ENCODE data around the gene SEMA4D. TPM values are rescaled to one million over a fixed set of nuclear protein-coding genes. Genes with fewer than 3 reads are reported as not detected.

Gene SEMA4D
- total and polyA plus RNA-seq, 9 of the 15 experiments (the other 6 are each of a cell fraction or from before 2014, with no cell fraction given) = 0.38 to 5.1 (median 1.8) TPM

- peaks cover 4 to 75% of the 10 kb centered on the region in 2 experiments; a peak in 4 of 5 replicates for H3K27me3 ChIP-seq (ENCODE audit: control insufficient read depth in 2 of 2, insufficient read depth in 2 of 2, low read length in 2 of 2)
- POLR2A ChIA-PET = no interaction called here
- no peaks in the 10 kb centered on the region for H3K9me1 ChIP-seq (ENCODE audit: control insufficient read depth, insufficient read depth, low read length)
- H3K4me1 ChIP-seq (replicated peaks in 1 of 2; ENCODE audit: control insufficient read depth in 2 of 2, insufficient read depth in 2 of 2, low read length in 2 of 2) = no peaks in the 10 kb centered on the region
- H3K4me3 ChIP-seq = no peak overlapping the region
- no peaks in the 10 kb centered on the region for H3K9me3 ChIP-seq (replicated peaks; ENCODE audit: control insufficient read depth, insufficient read depth, low read depth, low read length)
- no peak overlapping the region for H3K9ac ChIP-seq (ENCODE audit: insufficient read depth in 1 of 2, low read depth in 2 of 2, low read length in 2 of 2)
- no peak overlapping the region for H3K4me2 ChIP-seq (ENCODE audit: insufficient read depth, low read length)
- CTCF ChIA-PET (ENCODE audit: low intra/inter-chr PET ratio) = no interaction called here
- 3% methylated on average over 9 of the region's 9 CpGs for WGBS (ENCODE audit: insufficient coverage, low coverage, missing lambda C conversion rate)
- intact Hi-C loops (cut with micrococcal nuclease) (no loop called here), in situ Hi-C loops (cut with MboI) (no loop called here)
- H3K79me2 ChIP-seq (ENCODE audit: control insufficient read depth, insufficient read depth, low read length) = no peaks in the 10 kb centered on the region
- FAIRE-seq (no peak), DNase-seq (ENCODE audit: extremely low read depth in 1 of 4, low spot score in 3 of 4) (no peak), ATAC-seq (no peak)
- BruUV-seq (replicated peaks) = no TSS peak
- H3K36me3 ChIP-seq (ENCODE audit: control insufficient read depth, insufficient read depth, low read length) = no peaks in the 10 kb centered on the region
- H3K27ac ChIP-seq (ENCODE audit: extremely low read depth, low read depth, low read length) = no peak overlapping the region
- H4K20me1 ChIP-seq (replicated peaks; ENCODE audit: control insufficient read depth, insufficient read depth, low read length) = no peaks in the 10 kb centered on the region
- TF ChIP-seq ZBTB17 (CRISPR knock-in tag; IDR thresholded peaks at IDR 0.05) (no peak), ZNF449 (CRISPR knock-in tag; IDR thresholded peaks at IDR 0.05) (no peak), RAD21 (CRISPR knock-in tag; conservative IDR thresholded peaks at IDR 0.05 in 1 of 2, IDR thresholded peaks at IDR 0.05 in 1 of 2) (no peak), ZNF282 (CRISPR knock-in tag; IDR thresholded peaks at IDR 0.05) (no peak), MAX (CRISPR knock-in tag; IDR thresholded peaks at IDR 0.05) (no peak), ZKSCAN1 (IDR thresholded peaks at IDR 0.05; ENCODE audit: low read depth, low read length) (no peak), ZNF764 (CRISPR knock-in tag; IDR thresholded peaks at IDR 0.05; ENCODE audit: low read depth) (no peak), RFX7 (CRISPR knock-in tag; IDR thresholded peaks at IDR 0.05) (no peak), BRD9 (IDR thresholded peaks at IDR 0.05; ENCODE audit: low read depth, partially characterized antibody) (no peak), SRSF9 (IDR thresholded peaks at IDR 0.05; ENCODE audit: borderline replicate concordance, low read depth, low read length) (no peak)
- TF ChIP-seq, protein P1, sequence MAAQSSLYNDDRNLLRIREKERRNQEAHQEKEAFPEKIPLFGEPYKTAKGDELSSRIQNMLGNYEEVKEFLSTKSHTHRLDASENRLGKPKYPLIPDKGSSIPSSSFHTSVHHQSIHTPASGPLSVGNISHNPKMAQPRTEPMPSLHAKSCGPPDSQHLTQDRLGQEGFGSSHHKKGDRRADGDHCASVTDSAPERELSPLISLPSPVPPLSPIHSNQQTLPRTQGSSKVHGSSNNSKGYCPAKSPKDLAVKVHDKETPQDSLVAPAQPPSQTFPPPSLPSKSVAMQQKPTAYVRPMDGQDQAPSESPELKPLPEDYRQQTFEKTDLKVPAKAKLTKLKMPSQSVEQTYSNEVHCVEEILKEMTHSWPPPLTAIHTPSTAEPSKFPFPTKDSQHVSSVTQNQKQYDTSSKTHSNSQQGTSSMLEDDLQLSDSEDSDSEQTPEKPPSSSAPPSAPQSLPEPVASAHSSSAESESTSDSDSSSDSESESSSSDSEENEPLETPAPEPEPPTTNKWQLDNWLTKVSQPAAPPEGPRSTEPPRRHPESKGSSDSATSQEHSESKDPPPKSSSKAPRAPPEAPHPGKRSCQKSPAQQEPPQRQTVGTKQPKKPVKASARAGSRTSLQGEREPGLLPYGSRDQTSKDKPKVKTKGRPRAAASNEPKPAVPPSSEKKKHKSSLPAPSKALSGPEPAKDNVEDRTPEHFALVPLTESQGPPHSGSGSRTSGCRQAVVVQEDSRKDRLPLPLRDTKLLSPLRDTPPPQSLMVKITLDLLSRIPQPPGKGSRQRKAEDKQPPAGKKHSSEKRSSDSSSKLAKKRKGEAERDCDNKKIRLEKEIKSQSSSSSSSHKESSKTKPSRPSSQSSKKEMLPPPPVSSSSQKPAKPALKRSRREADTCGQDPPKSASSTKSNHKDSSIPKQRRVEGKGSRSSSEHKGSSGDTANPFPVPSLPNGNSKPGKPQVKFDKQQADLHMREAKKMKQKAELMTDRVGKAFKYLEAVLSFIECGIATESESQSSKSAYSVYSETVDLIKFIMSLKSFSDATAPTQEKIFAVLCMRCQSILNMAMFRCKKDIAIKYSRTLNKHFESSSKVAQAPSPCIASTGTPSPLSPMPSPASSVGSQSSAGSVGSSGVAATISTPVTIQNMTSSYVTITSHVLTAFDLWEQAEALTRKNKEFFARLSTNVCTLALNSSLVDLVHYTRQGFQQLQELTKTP (IDR thresholded peaks at IDR 0.05; ENCODE audit: low read depth in 1 of 2, partially characterized antibody in 2 of 2) = no peak
- TF ChIP-seq, protein P2, sequence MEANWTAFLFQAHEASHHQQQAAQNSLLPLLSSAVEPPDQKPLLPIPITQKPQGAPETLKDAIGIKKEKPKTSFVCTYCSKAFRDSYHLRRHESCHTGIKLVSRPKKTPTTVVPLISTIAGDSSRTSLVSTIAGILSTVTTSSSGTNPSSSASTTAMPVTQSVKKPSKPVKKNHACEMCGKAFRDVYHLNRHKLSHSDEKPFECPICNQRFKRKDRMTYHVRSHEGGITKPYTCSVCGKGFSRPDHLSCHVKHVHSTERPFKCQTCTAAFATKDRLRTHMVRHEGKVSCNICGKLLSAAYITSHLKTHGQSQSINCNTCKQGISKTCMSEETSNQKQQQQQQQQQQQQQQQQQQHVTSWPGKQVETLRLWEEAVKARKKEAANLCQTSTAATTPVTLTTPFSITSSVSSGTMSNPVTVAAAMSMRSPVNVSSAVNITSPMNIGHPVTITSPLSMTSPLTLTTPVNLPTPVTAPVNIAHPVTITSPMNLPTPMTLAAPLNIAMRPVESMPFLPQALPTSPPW (CRISPR knock-in tag; IDR thresholded peaks at IDR 0.05) = no peak
- no peak overlapping the region for H2AFZ ChIP-seq (ENCODE audit: low read depth, low read length)
Measured at GRCh38 chr9:89444274-89444673, 53.6 kb downstream of the SEMA4D start.

Data from K562 (cell line).